Measurements from ENCODE around the gene AGPAT1.
"Not testable (repeated sequence)": the region's sequence is repeated elsewhere in the genome, so short reads cannot be mapped to it uniquely, and the experiment has no call there.

Gene AGPAT1

GRCh38 chr6:32191696-32192607, 16.1 kb upstream of the AGPAT1 start:
- Histone ChIP-seq H3K4me1 (ENCODE audit: control insufficient read depth in 1 of 2, insufficient read depth in 2 of 2, low read length in 2 of 2) (peaks cover 59 to 62% of the 10 kb centered on the region in 2 donors), H3K4me3 (ENCODE audit: low read depth in 1 of 2, low read length in 2 of 2) (peak overlapping the region; percentile 67 to 75), H3K27me3 (ENCODE audit: control insufficient read depth in 1 of 2, insufficient read depth in 2 of 2, low read length in 2 of 2) (no peaks in the 10 kb centered on the region), H3K36me3 (ENCODE audit: control insufficient read depth in 1 of 2, insufficient read depth in 2 of 2, low read length in 2 of 2) (peaks cover under 1 to 11% of the 10 kb centered on the region in 2 donors), H3K27ac (ENCODE audit: low read depth, low read length) (peak overlapping the region; percentile 94), H3K9ac (ENCODE audit: low read depth in 1 of 2, low read length in 2 of 2) (peak overlapping the region; percentile 85 to 86), H3K9me3 (ENCODE audit: control insufficient read depth in 1 of 2, low read length in 2 of 2) (no peaks in the 10 kb centered on the region)

- Histone ChIP-seq H3K9ac (ENCODE audit: low read depth in 1 of 2, low read length in 2 of 2) (peak overlapping the region; percentile 85 to 86), H3K4me3 (ENCODE audit: low read depth in 1 of 2, low read length in 2 of 2) (peak overlapping the region; percentile 67 to 77), H3K27me3 (ENCODE audit: control insufficient read depth in 1 of 2, insufficient read depth in 2 of 2, low read length in 2 of 2) (no peaks in the 10 kb centered on the region), H3K9me3 (ENCODE audit: control insufficient read depth in 1 of 2, low read length in 2 of 2) (no peaks in the 10 kb centered on the region), H3K27ac (ENCODE audit: low read depth, low read length) (peak overlapping the region; percentile 94), H3K4me1 (ENCODE audit: control insufficient read depth in 1 of 2, insufficient read depth in 2 of 2, low read length in 2 of 2) (peaks cover 57 to 60% of the 10 kb centered on the region in 2 donors), H3K36me3 (ENCODE audit: control insufficient read depth in 1 of 2, insufficient read depth in 2 of 2, low read length in 2 of 2) (peaks cover 7 to 18% of the 10 kb centered on the region in 2 donors)
These were observed 15.2 kb upstream of the AGPAT1 start for GRCh38 chr6:32190911-32191677.

GRCh38 chr6:32190054-32190851, 14.4 kb upstream of the AGPAT1 start, which contains the start of gene PBX2:
TSS of gene PBX2 (minus strand) at chr6:32190202. CDS start at chr6:32189915, 287 bp downstream.
- Histone ChIP-seq H3K9me3 (ENCODE audit: control insufficient read depth in 1 of 2, low read length in 2 of 2) (no peaks in the 10 kb centered on the region), H3K4me1 (ENCODE audit: control insufficient read depth in 1 of 2, insufficient read depth in 2 of 2, low read length in 2 of 2) (peaks cover 57 to 60% of the 10 kb centered on the region in 2 donors), H3K36me3 (ENCODE audit: control insufficient read depth in 1 of 2, insufficient read depth in 2 of 2, low read length in 2 of 2) (peaks cover 7 to 18% of the 10 kb centered on the region in 2 donors), H3K27me3 (ENCODE audit: control insufficient read depth in 1 of 2, insufficient read depth in 2 of 2, low read length in 2 of 2) (no peaks in the 10 kb centered on the region), H3K9ac (ENCODE audit: low read depth in 1 of 2, low read length in 2 of 2) (peak within 1 kb of the TSS; percentile 85 to 86), H3K27ac (ENCODE audit: low read depth, low read length) (peak within 1 kb of the TSS; percentile 94), H3K4me3 (ENCODE audit: low read depth in 1 of 2, low read length in 2 of 2) (peak within 1 kb of the TSS; percentile 77 to 85)

GRCh38 chr6:32189742-32190053, 13.8 kb upstream of the AGPAT1 start:
- Histone ChIP-seq H3K27ac (ENCODE audit: low read depth, low read length) (peak overlapping the region; percentile 84), H3K4me3 (ENCODE audit: low read depth in 1 of 2, low read length in 2 of 2) (peak overlapping the region; percentile 74 to 85), H3K9me3 (ENCODE audit: control insufficient read depth in 1 of 2, low read length in 2 of 2) (no peaks in the 10 kb centered on the region), H3K4me1 (ENCODE audit: control insufficient read depth in 1 of 2, insufficient read depth in 2 of 2, low read length in 2 of 2) (peaks cover 51 to 56% of the 10 kb centered on the region in 2 donors), H3K27me3 (ENCODE audit: control insufficient read depth in 1 of 2, insufficient read depth in 2 of 2, low read length in 2 of 2) (no peaks in the 10 kb centered on the region), H3K36me3 (ENCODE audit: control insufficient read depth in 1 of 2, insufficient read depth in 2 of 2, low read length in 2 of 2) (peaks cover 7 to 18% of the 10 kb centered on the region in 2 donors), H3K9ac (ENCODE audit: low read depth in 1 of 2, low read length in 2 of 2) (peak overlapping the region; percentile 85)

GRCh38 chr6:32189069-32189741, 13.3 kb upstream of the AGPAT1 start:
- Histone ChIP-seq H3K9me3 (ENCODE audit: control insufficient read depth in 1 of 2, low read length in 2 of 2) (no peaks in the 10 kb centered on the region), H3K9ac (ENCODE audit: low read depth in 1 of 2, low read length in 2 of 2) (peak overlapping the region; percentile 85), H3K36me3 (ENCODE audit: control insufficient read depth in 1 of 2, insufficient read depth in 2 of 2, low read length in 2 of 2) (peaks cover 10 to 18% of the 10 kb centered on the region in 2 donors), H3K4me1 (ENCODE audit: control insufficient read depth in 1 of 2, insufficient read depth in 2 of 2, low read length in 2 of 2) (peaks cover 46 to 54% of the 10 kb centered on the region in 2 donors), H3K4me3 (ENCODE audit: low read depth in 1 of 2, low read length in 2 of 2) (peak overlapping the region; percentile 74 to 85), H3K27ac (ENCODE audit: low read depth, low read length) (peak overlapping the region; percentile 84), H3K27me3 (ENCODE audit: control insufficient read depth in 1 of 2, insufficient read depth in 2 of 2, low read length in 2 of 2) (no peaks in the 10 kb centered on the region)

- Histone ChIP-seq H3K9me3 (ENCODE audit: control insufficient read depth in 1 of 2, low read length in 2 of 2) (no peaks in the 10 kb centered on the region), H3K36me3 (ENCODE audit: control insufficient read depth in 1 of 2, insufficient read depth in 2 of 2, low read length in 2 of 2) (peaks cover 10 to 20% of the 10 kb centered on the region in 2 donors), H3K4me3 (ENCODE audit: low read depth in 1 of 2, low read length in 2 of 2) (peak overlapping the region; percentile 74 to 85), H3K27me3 (ENCODE audit: control insufficient read depth in 1 of 2, insufficient read depth in 2 of 2, low read length in 2 of 2) (no peaks in the 10 kb centered on the region), H3K9ac (ENCODE audit: low read depth in 1 of 2, low read length in 2 of 2) (peak overlapping the region; percentile 85), H3K27ac (ENCODE audit: low read depth, low read length) (peak overlapping the region; percentile 84), H3K4me1 (ENCODE audit: control insufficient read depth in 1 of 2, insufficient read depth in 2 of 2, low read length in 2 of 2) (peaks cover 44 to 50% of the 10 kb centered on the region in 2 donors)
These were observed 12.6 kb upstream of the AGPAT1 start for GRCh38 chr6:32188381-32189068.

GRCh38 chr6:32187725-32188380, 12.0 kb upstream of the AGPAT1 start:
- peak overlapping the region; percentile 74 to 85 for H3K4me3 ChIP-seq (ENCODE audit: low read depth in 1 of 2, low read length in 2 of 2)
- H3K9ac ChIP-seq (ENCODE audit: low read depth in 1 of 2, low read length in 2 of 2); H3K9me3 ChIP-seq (ENCODE audit: control insufficient read depth in 1 of 2, low read length in 2 of 2); H3K27me3 ChIP-seq (ENCODE audit: control insufficient read depth in 1 of 2, insufficient read depth in 2 of 2, low read length in 2 of 2): not testable (repeated sequence)
- peak overlapping the region; percentile 10 for H3K27ac ChIP-seq (ENCODE audit: low read depth, low read length)
- H3K36me3 ChIP-seq (ENCODE audit: control insufficient read depth in 1 of 2, insufficient read depth in 2 of 2, low read length in 2 of 2): peaks cover 10 to 27% of the 10 kb centered on the region in 2 donors
- peaks cover 44 to 46% of the 10 kb centered on the region in 2 donors for H3K4me1 ChIP-seq (ENCODE audit: control insufficient read depth in 1 of 2, insufficient read depth in 2 of 2, low read length in 2 of 2)

GRCh38 chr6:32187009-32187709, 11.3 kb upstream of the AGPAT1 start:
- Histone ChIP-seq H3K9ac (ENCODE audit: low read depth in 1 of 2, low read length in 2 of 2) (no peak overlapping the region), H3K4me3 (ENCODE audit: low read depth in 1 of 2, low read length in 2 of 2) (peak overlapping the region in 1 of 2 donors; percentile 32), H3K36me3 (ENCODE audit: control insufficient read depth in 1 of 2, insufficient read depth in 2 of 2, low read length in 2 of 2) (peaks cover 10 to 34% of the 10 kb centered on the region in 2 donors), H3K4me1 (ENCODE audit: control insufficient read depth in 1 of 2, insufficient read depth in 2 of 2, low read length in 2 of 2) (peaks cover 40 to 44% of the 10 kb centered on the region in 2 donors), H3K9me3 (ENCODE audit: control insufficient read depth in 1 of 2, low read length in 2 of 2) (no peaks in the 10 kb centered on the region), H3K27me3 (ENCODE audit: control insufficient read depth in 1 of 2, insufficient read depth in 2 of 2, low read length in 2 of 2) (no peaks in the 10 kb centered on the region), H3K27ac (ENCODE audit: low read depth, low read length) (no peak overlapping the region)
